HG03342 (cell line): ENCODE results near the gene TOLLIP.

Experiments used
- ATAC-seq: cut with Tn5 transposase; IDR thresholded peaks from one replicate; pipeline ENCODE4 v1.9.1; 2021; ENCODE audit warnings: mild to moderate bottlenecking, moderate library complexity; ENCODE audit not compliant: unreplicated experiment

Gene TOLLIP

DNA sequence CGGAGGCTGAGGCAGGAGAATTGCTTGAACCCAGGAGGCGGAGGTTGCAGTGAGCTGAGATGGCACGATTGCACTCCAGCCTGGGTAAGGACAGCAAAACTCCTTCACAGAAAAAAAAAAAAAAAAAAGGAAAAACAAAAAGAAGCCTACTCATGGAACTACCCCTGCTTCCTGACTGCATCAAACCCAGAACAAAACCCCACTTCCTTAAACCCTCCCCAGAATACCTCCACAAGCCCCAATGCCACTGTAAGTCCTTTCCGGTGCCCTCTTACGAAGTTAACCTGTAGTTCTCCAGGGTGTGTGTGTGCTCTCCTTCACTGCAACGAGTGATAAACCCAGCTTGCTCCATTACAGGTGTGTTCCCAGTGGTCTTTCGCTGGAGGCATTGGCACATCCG is 8.6 kb upstream of the TOLLIP start:
- no peak for ATAC-seq

DNA sequence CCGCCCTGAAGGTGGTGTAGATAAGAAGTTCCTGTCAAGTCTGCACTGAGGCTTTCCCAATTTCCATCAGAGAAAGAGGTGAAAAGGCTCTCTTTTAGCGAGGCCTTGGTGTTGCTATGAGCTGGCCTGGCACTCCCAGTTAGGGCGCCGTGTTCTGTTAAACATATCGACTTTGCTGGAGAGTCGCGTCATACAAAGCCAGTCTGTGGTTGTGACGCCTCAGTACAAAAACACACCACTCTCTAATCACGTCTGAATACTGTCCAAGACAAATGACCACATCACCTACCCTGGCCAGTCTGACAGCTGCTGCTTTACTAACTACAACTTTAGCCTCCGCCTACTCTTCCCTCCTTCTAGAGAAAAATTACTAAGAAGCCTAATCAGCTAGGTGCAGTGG is 8.0 kb upstream of the TOLLIP start:
- ATAC-seq, result no peak

DNA sequence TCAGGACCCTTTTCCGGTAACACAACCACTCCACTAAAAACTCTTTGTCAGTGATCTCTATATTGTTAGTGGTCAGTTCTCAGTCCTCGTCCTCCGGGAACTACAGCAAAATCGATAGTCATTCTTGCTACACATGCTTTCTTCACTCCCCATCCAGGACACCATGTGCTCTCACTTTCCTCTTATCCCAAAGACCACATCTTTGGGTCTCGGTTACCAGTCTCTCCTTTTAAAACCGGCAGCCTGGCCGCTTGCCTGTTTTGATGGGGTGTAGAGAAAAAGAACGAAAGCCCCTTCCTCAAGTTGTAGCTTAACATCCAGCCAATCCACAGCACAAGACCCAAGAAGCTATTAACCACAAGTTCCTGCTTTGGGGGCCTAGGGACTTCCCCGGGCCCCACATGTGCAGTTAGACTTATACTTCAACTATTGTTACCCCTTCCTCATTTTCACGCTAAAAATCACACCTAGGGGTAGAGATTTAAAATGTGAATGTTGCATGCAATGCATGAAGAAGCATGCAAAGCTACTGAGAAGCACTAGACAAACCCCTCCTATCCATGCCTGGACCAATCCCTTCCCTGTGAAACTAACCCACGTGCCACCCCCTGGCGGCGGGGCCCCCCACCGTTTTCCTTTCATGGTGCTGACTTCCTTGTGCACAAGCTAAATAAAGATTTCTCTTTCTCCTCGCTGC is 1.5 kb upstream of the TOLLIP start:
- no peak for ATAC-seq

DNA sequence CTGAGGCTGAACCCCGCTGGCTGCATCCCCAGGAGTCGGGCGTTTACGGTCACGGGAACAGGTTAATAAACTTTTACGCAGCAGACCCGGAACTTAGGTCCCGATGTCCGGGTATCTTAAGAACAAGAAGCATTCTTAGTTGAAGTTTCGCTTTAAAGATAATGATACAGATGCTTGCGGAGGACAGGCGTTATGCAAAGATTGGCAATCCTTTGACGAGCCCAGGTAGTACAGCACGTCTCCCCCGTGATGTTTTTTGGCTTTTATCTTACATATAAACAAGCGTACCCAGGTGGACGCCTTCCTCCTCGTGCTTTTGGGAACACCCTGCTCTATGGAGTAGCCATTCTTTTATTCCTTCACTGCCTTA is 871 bp upstream of the TOLLIP start:
- ATAC-seq, result no peak

DNA sequence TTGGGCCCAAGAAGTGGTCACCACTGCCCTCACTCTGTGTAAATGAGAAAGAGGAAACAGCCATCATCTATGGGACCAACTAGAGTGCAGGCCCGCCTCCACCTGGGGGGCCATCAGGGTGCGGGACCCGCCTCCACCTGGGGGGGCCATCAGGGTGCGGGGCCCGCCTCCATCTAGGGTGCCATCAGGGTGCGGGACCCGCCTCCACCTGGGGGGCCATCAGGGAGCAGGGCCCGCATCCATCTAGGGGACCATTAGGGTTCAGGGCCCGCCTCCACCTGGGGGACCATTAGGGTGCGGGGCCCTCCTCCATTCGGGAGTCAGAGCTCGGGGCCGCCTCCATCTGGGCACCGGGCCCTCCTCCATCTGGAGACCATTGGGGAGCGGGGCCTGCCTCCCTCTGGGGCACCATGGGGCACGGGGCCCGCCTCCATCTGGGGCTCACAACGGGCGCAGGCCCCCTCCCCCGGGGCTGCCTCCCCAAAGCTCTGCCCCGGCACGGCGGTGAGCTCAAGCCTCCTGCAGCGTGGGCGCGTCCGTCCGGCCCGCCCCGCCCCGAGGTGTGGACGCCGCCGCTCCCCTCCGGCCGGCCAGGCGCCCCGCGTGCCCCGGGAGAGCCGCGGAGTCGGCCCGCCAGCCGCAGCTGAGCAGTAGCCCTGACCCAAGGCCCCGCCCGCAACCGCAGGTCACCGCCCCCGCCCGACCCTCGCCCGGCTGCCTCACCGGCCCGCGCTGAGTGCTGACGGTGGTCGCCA is 512 bp downstream of the TOLLIP start:
- peak; percentile 43 for ATAC-seq

DNA sequence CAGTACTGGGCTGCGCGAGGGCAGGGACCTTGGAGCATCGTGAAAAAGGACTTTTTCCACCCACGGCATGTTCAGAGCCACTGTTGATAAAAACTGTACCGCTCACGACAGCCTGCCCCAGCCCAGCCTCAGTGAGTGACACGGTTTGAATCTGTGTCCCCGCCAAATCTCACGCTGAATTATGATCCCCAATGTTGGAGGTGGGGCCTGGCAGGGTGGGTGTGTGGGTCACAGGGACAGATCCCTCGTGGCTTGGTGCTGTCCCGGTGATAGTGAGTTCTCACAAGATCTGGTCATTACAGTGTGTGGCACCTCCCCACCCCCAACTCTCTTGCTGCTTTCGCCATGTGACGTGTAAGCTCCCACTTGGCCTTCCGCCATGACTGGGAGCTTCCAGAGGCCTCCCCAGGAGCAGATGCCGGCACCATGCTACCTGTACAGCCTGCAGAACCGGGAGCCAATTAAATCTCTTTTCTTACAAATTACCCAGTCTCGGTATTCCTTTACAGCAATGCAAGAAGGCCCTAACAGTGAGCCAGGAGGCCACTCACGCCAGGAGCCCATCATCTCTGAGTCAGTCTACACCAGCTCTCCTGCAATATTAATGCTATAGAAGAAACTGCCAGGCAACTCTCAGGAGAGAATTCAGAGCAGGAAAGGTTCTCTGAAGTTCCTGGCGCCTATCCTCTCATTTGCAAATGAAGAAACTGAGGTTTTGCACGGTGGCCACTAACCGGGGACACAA is 1.3 kb downstream of the TOLLIP start:
- ATAC-seq, result no peak

DNA sequence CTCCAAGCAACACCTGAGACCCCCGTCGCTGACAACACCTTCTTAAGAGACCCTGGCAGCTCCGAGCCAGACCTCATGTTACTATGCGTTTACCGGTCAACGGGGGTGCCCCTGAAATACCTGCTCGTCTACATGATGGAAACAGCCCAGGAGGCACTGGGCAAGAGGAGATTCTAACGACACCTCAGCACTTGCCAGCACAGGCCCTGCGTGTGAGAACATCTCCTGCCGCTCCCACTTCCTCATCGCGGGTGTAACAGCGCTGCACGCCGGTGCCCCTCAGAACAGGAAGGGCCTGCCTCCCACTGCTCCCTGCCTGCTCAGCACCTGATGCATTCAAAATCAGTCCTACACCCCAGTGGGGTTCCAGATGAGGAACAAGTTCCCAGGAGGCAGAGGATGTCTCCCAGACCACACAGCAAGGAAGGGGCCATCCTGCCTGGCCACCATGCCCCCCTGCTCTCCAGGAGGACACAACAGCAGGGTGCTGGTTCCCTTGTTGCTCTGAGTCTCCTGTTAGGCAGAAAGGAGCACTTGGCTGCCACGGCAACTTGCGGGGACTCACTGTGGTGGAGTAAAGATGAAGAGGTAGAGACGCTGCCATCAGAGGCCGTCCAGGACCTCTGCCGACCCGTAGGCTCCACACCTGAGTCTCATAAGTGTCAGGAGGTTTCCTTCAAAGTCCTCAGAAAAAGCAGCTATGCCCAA is 2.1 kb downstream of the TOLLIP start:
- ATAC-seq, result no peak

DNA sequence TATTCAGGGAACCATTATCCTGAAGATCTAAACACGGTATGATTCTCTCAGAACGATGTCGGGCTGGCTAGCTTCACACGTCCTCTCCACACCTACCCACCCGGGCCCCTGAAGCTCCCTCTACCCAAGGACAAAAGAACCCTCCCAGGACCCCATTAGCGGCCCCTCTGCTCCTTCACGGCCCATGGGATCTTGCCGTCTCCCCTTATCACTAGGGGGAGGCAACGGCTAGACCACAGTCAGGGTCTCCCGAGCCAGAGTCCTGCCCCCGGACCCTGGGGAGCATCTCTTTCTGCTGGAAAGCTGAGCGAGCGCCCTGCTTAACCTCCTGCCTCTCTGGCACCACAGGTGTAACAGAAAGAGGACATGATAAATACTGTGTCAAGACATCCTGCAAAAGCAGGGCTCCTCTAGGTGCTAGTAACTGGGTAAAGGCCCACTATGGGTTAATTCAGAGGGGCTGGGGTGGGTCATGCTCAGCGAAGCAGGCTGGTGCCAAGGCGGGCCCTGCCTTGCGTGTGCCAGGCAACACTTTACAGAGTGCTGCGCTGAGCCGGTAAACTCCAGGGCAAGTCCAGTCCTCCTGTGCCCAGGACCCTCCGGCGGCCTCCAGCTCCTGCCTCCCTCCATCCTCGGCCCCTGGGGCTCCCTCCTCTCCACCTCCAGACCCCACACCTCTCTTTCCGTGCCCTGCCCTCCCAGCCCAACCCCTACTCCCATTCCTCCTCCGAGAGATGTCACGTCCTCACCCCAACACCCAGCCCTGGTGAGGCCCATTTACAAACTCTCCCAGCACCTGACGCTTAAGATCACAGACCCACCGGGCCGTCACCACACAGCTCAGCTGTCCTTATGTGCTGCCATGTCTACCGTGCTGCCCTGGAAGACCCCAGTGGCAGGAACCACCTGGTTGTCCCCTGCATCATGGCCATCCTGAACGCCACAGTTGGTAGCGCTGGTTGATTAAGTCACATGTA is 3.0 kb downstream of the TOLLIP start:
- no peak for ATAC-seq

DNA sequence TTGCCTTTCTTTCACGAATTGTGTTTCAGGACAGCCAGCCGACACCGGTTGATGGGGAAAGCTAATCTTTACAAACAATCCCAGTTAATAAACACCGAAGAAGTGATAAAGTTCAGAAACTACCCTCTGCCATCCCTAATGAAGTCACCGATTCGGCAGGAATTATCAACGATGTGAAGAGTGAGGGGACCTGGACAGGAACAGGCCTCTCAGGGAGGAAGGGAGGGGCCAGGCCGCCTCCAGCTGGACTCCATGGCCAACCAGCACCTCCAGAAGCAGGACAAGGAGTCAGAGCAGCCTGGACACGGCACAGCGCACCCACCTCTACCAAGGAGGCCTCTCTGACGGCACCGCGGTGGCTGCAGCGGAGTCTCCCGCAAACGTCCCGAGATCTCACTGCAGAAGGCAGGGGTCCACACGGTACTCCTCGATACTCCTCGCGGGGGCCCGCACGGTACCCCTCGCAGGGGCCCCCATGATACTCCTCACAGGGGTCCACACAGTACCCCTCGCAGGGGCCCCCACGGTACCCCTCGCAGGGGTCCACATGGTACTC is 3.9 kb downstream of the TOLLIP start:
- no peak for ATAC-seq

DNA sequence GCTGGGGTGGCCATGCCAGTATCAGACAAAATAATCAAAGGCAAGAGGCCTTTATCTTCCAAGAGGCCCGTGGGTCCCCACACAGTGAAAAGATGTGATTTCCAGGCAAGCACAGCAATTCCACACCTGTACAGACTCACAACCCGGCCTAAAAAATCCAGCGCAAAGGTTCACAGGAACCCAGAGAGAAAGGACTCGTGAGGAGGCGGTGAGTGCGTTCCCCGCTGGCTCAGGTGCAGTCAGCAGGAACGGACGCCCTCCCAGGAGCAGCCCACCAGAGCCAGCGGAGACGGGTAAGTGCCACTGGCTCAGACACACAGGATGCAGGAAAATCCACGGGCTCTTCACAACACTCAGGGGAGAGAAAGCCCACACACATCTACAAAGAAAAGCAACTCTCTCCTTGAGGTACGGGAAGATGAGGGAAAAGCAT is 4.4 kb downstream of the TOLLIP start:
- no peak for ATAC-seq

DNA sequence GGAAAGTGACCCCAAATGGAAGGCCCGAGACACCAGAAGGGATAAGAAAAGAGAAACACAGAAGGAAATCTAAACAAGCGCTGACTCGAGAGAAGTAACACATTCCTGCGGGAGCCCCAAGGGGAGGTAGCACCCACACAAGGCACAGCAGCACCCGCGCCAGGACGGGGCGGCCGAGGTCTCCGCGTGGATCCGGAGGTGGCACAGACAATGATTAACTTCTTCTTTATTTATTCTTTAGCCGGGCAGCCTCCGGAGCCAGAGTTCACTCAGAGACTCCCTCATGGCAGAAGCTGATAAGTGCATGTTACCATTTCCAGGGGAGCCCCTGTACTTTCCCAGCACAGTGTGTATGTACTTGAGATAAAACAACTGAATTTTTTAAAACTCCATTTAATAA is 5.1 kb downstream of the TOLLIP start:
- no peak for ATAC-seq

DNA sequence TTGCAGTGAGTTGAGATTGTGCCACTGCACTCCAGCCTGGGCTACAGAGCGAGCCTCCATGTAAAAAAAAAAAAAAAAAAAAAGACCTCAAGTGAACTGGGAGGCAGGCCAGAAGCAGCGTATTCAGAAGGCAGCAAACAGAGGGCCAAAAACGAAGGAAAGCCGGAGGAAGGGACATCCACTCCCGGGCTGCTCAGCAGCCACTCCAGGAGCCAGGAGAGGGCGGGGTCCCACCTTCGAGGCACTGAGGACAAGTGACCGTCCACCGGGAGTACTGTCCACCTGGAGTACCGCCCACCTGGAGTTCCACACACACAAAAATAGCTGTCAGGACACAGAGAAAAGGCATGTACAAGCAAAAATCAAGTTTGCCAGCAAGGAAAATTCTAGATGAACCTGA is 5.5 kb downstream of the TOLLIP start:
- no peak for ATAC-seq

DNA sequence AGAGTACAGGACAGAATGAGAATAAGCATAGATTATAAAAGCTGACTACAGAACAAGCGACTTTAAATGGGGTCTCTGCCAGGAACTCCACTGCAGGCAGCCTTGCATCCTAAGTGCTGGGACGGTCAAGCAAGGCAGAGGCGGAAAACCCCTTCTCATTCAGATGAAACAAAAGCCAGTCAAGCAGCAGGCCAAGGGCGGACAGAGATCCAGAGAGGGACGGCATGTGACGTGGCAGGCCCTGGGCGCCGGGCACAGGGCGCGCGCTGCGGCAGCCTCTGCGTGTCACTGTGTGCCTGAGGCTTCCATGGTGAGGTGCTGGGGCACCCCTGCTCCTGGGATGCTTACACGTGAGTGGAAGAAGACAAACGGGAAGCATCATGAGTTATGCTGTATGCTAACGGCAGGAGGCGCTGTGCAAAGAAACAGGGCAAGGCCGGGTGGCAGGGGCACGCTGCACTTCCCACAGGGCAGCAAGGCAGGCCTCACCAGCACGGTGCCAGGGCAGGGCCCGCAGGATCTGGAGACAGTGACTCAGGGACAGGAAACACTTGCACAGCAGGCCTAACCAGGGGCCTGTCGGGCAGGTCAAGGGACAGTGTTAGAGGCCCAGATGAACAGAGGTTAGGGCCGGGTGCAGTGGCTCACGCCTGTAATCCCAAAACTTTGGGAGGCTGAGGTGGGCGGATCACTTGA is 6.2 kb downstream of the TOLLIP start:
- ATAC-seq, result no peak

DNA sequence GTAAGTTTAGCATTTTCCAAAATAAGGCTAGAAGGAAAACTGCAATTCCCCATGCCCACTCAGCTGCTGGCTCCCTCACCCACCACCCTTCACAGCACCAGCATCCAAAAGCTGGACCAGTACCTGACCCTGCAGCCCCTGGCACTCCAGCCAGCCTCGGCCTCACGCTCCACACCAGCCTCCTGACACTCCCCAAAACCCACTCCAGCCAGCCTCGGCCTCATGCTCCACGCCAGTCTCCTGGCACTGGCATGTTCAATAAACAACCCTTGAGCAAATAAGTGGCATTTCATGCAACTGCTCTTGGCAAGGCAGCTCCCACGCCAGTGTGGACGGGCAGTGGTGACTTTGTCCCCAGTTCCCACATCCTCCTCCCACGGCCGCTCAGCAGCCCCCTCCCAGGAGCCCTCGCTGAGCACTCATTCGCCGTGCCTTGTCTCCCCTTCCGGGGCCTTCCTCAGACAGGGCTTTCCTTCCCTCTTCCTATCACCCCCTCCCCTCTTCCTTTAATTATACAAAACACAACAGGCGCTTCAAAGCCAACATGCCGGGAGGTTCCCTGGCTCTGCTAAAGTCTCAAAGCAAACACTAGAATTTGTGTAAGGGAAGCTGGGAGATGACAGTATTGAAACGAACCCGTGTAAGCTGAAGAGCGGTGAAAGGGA is 6.8 kb downstream of the TOLLIP start:
- ATAC-seq, result no peak

DNA sequence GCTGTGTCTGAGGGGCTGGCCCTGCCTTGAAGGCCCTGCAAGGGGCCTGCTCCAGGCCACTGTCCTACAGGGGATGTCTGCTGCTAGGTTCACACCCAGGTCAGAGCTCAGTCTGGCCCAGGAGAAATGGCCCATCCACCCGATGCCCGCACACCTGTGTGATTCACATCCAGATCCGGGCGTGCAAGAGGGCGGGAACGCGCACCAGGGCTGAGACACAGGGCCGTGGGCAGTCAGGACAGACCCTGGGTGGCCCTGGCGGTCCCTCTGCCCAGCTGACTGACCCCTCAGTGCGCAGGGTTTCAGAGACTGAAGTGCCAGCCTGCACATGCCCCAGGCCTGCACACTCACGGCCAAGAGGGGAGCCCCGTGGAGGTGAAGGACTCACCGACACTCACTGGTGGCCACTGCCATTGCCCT is 7.4 kb downstream of the TOLLIP start:
- ATAC-seq, result no peak

DNA sequence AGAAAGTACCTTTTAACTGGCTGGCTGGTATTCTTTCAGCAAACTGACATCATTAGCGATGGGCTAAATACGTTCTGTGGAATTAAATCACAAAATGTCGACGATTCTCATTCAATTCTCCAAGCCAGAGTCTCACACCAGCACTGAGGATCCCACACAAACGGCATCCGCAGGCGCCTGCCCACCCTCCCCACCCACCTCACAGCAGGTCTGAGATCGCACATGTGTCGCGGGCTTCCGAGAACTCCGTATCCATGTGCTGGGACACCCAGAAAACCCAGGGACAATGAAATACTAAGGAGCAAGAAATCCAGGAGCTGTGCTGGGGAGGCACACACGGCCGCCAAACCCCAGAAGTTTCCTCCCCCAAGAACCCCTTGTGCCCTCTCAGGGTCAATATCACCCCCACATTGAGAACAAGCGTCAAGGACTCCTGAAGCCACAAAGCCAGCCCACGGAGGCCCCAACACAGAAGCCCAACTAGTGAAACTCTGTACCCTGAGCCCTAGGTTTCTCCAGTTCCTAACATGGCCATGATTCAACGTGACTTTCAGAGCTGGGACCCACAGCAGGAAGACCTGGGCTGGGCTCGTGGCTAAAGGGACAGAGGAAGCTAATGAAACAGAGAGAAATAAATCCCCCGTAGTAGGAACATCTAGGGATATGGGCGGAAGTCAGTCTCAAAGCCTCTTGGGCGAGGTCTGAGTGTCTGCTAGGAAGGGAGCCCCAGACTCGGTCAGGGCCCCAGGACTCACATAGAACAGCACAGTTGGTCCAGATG is 8.0 kb downstream of the TOLLIP start:
- no peak for ATAC-seq

DNA sequence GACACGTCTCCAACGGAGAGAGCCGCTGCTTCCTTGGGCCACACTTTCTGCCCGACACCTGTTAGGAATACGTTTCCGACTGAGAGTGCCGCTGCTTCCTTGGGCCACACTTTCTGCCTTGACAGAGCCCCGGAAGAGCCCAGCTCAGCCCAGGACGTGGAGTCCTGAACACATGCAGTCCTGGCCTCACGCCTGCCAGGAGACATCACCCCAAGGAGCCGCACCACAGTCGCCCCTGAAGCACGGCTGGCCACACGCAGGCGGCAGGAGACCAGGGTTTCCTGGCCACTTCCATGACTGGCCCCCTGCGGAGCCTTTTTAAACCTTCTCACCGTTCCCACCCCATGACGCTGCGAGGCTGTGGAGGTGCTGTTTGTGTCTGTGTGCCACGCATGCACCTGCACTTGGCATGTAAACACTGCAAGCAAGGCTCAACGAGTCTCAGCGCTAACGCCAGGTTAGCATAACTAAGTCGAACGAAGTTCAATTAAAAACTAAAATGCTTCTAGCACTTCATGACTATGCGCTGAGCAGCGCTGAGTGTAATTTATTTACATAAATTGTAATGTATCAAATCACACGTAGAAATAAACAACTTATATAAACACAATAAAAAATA is 8.8 kb downstream of the TOLLIP start:
- no peak for ATAC-seq

DNA sequence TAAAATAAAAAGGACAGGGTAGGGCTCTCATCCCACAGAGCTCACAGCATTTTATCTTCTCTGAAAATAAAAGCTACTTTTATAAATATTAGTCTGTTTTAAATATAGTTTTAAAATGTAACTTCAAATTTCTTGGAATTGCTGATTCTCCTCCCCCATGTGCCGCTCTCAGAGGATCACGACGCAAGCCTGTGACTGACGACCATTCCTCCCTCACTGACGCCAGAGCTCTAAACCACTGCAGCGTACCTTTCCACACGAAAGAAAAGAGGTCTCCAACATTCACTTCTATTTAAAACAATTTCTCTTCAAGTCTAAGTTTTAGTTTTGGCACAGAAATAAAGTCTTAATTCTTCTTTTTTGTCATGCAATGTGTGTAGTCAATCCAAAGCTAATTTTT is 9.3 kb downstream of the TOLLIP start:
- ATAC-seq, result no peak
